Neural crest cell (in vitro differentiated cells): ENCODE results near the gene RPGRIP1. TPM values are rescaled to one million over a fixed set of nuclear protein-coding genes. Genes with fewer than 3 reads are reported as not detected.
"Not testable (repeated sequence)": the region's sequence is repeated elsewhere in the genome, so short reads cannot be mapped to it uniquely, and the experiment has no call there.

Experiments
- DNase-seq: peaks from one replicate; pipeline ENCODE4 v3.0.0; 2021; ENCODE audit warnings: low read depth, mixed read lengths, low spot score
- H3K27ac Mint-ChIP-seq: one replicate; pipeline ENCODE4 v1.8.0; 2021; ENCODE audit warnings: mild to moderate bottlenecking, mixed read lengths; ENCODE audit not compliant: unreplicated experiment
- H3K27me3 Mint-ChIP-seq: 2 replicates; pipeline ENCODE4 v1.8.0; 2021; ENCODE audit warnings: low read depth, mild to moderate bottlenecking, mixed read lengths
- H3K36me3 Mint-ChIP-seq: 2 replicates; pipeline ENCODE4 v1.8.0; 2021; ENCODE audit warnings: low read depth, mild to moderate bottlenecking, mixed read lengths
- H3K4me1 Mint-ChIP-seq: 2 replicates; pipeline ENCODE4 v1.8.0; 2021; ENCODE audit warnings: mixed read lengths
- H3K4me3 Mint-ChIP-seq: one replicate; pipeline ENCODE4 v1.8.0; 2021; ENCODE audit warnings: mild to moderate bottlenecking, mixed read lengths
- H3K9me3 Mint-ChIP-seq: 2 replicates; pipeline ENCODE4 v1.8.0; 2021; ENCODE audit warnings: mixed read lengths
- total RNA-seq: library from RNA; stranded (reverse); gene quantifications from 2 replicates; pipeline ENCODE4 v1.2.1, GENCODE V29; 2021
- TF ChIP-seq, protein P1 (sequence below): fragments of 200-600 bp; sonication (generic); conservative IDR thresholded peaks from 2 replicates; pipeline ENCODE4 v1.5.0; 2021; ENCODE audit warnings: antibody characterized with exemption, mild to moderate bottlenecking

RPGRIP1 gene
- total RNA-seq, 1 donor from 2014 or later, result not detected

- Mint-ChIP-seq H3K4me1 (peaks cover 46% of the 10 kb centered on the region), H3K9me3 (no peaks in the 10 kb centered on the region), H3K27ac (peak overlapping the region; percentile 100), H3K4me3 (peak overlapping the region; percentile 92), H3K36me3 (peaks cover 27% of the 10 kb centered on the region), H3K27me3 (peaks cover 5% of the 10 kb centered on the region)
- peak; percentile 14 for DNase-seq
- TF ChIP-seq, protein P1, sequence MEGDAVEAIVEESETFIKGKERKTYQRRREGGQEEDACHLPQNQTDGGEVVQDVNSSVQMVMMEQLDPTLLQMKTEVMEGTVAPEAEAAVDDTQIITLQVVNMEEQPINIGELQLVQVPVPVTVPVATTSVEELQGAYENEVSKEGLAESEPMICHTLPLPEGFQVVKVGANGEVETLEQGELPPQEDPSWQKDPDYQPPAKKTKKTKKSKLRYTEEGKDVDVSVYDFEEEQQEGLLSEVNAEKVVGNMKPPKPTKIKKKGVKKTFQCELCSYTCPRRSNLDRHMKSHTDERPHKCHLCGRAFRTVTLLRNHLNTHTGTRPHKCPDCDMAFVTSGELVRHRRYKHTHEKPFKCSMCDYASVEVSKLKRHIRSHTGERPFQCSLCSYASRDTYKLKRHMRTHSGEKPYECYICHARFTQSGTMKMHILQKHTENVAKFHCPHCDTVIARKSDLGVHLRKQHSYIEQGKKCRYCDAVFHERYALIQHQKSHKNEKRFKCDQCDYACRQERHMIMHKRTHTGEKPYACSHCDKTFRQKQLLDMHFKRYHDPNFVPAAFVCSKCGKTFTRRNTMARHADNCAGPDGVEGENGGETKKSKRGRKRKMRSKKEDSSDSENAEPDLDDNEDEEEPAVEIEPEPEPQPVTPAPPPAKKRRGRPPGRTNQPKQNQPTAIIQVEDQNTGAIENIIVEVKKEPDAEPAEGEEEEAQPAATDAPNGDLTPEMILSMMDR, result no peak
These were observed 11.1 kb upstream of the RPGRIP1 start for GRCh38 chr14:21268617-21269251.

- TF ChIP-seq, protein P1, result no peak
- no peaks in the 10 kb centered on the region for H3K9me3 Mint-ChIP-seq
- peaks cover 23% of the 10 kb centered on the region for H3K36me3 Mint-ChIP-seq
- DNase-seq, result peak; percentile 100
- peaks cover 5% of the 10 kb centered on the region for H3K27me3 Mint-ChIP-seq
- H3K4me1 Mint-ChIP-seq, result peaks cover 39% of the 10 kb centered on the region
- H3K27ac Mint-ChIP-seq, result peak within 1 kb of the TSS; percentile 100
- peak within 1 kb of the TSS; percentile 92 for H3K4me3 Mint-ChIP-seq
These were observed 10.4 kb upstream of the RPGRIP1 start, which contains the start of gene HNRNPC for GRCh38 chr14:21269252-21270046. Gene HNRNPC (minus strand): TSS chr14:21269442. CDS start chr14:21234193, 35,249 bp downstream.

- Mint-ChIP-seq H3K36me3 (peaks cover 10% of the 10 kb centered on the region), H3K4me1 (peaks cover 14% of the 10 kb centered on the region)
- H3K27ac Mint-ChIP-seq, H3K27me3 Mint-ChIP-seq, DNase-seq, H3K9me3 Mint-ChIP-seq, H3K4me3 Mint-ChIP-seq: not testable (repeated sequence)
These were observed 7.2 kb upstream of the RPGRIP1 start for GRCh38 chr14:21272661-21273060.

GRCh38 chr14:21275261-21275858 is 4.5 kb upstream of the RPGRIP1 start:
- H3K27me3 Mint-ChIP-seq, result no peaks in the 10 kb centered on the region
- H3K36me3 Mint-ChIP-seq, result no peaks in the 10 kb centered on the region
- no peaks in the 10 kb centered on the region for H3K4me1 Mint-ChIP-seq
- H3K27ac Mint-ChIP-seq, result no peak overlapping the region
- TF ChIP-seq, protein P1, result no peak
- no peaks in the 10 kb centered on the region for H3K9me3 Mint-ChIP-seq
- DNase-seq, result no peak
- H3K4me3 Mint-ChIP-seq, result no peak overlapping the region

- Mint-ChIP-seq H3K4me1 (no peaks in the 10 kb centered on the region), H3K27me3 (no peaks in the 10 kb centered on the region), H3K4me3 (no peak overlapping the region), H3K27ac (no peak overlapping the region), H3K9me3 (no peaks in the 10 kb centered on the region), H3K36me3 (no peaks in the 10 kb centered on the region)
- TF ChIP-seq, protein P1, result no peak
- no peak for DNase-seq
These were observed 1.3 kb upstream of the RPGRIP1 start for GRCh38 chr14:21278632-21279031.

- not testable (repeated sequence) for H3K4me3 Mint-ChIP-seq, H3K36me3 Mint-ChIP-seq, H3K27me3 Mint-ChIP-seq, H3K27ac Mint-ChIP-seq, H3K4me1 Mint-ChIP-seq, H3K9me3 Mint-ChIP-seq, DNase-seq
These were observed 2.0 kb downstream of the RPGRIP1 start for GRCh38 chr14:21281917-21282316.

GRCh38 chr14:21286516-21286915 is 6.6 kb downstream of the RPGRIP1 start:
- H3K9me3 Mint-ChIP-seq, H3K4me1 Mint-ChIP-seq, H3K27me3 Mint-ChIP-seq, DNase-seq, H3K4me3 Mint-ChIP-seq, H3K36me3 Mint-ChIP-seq, H3K27ac Mint-ChIP-seq: not testable (repeated sequence)
